ENCODE data around the gene ASAH2B. TPM values are rescaled to one million over a fixed set of nuclear protein-coding genes. Genes with fewer than 3 reads are reported as not detected.

Gene ASAH2B
- total and polyA plus RNA-seq, 8 donors = 1.4 to 3.9 (median 2.2) TPM

- no peak for FAIRE-seq
- Histone ChIP-seq H3K36me3 (no peaks in the 10 kb centered on the region), H3K9me3 (no peaks in the 10 kb centered on the region), H3K4me3 (no peak overlapping the region), H3K27me3 (no peaks in the 10 kb centered on the region), H3K4me1 (peaks cover 0 to 4% (median 0%) of the 10 kb centered on the region in 3 donors), H3K27ac (no peak overlapping the region)
- 4 to 8% methylated on average over 1 of the region's 1 CpG for WGBS, 2 donors
- ATAC-seq = peak; percentile 91 to 100 (median 99)
- intact Hi-C loops (cut with DNase I) = no loop called here
- peak in 1 of 6 donors; percentile 12 for DNase-seq
- TF ChIP-seq CTCF (IDR thresholded peaks at IDR 0.05) = peak; percentile 10 to 52 (median 51)
These were observed 49.5 kb downstream of the ASAH2B start for GRCh38 chr10:50788951-50789945.

GRCh38 chr10:50794490-50794889 is 54.8 kb downstream of the ASAH2B start:
- intact Hi-C loops (cut with DNase I) = no loop called here
- DNase-seq = peak in 2 of 6 donors; percentile 41 to 44
- FAIRE-seq = no peak

GRCh38 chr10:50796693-50797092 is 57.0 kb downstream of the ASAH2B start:
- H3K4me1 ChIP-seq = no peaks in the 10 kb centered on the region
- no peaks in the 10 kb centered on the region for H3K9me3 ChIP-seq
- no peak for DNase-seq
- peak overlapping the region in 1 of 4 donors; percentile 1 for H3K27ac ChIP-seq
- intact Hi-C loops (cut with DNase I) = no loop called here
- 40 to 47% methylated on average over 1 of the region's 1 CpG for whole genome bisulfite sequencing, 2 donors
- peak in 2 of 4 donors; percentile 3 to 56 for ATAC-seq
- H3K36me3 ChIP-seq = no peaks in the 10 kb centered on the region
- no peak for TF ChIP-seq CTCF (IDR thresholded peaks at IDR 0.05)
- no peak overlapping the region for H3K4me3 ChIP-seq
- FAIRE-seq = no peak
- H3K27me3 ChIP-seq = no peaks in the 10 kb centered on the region

More at GRCh38 chr10:50794490-50794889, 54.8 kb downstream of the ASAH2B start:
- ATAC-seq = peak; percentile 61 to 95 (median 88)
- H3K4me1 ChIP-seq = peaks cover 0 to under 1% (median 0%) of the 10 kb centered on the region in 3 donors
- TF ChIP-seq CTCF (IDR thresholded peaks at IDR 0.05) = no peak
- H3K27ac ChIP-seq = no peak overlapping the region
- no peaks in the 10 kb centered on the region for H3K36me3 ChIP-seq
- H3K9me3 ChIP-seq = no peaks in the 10 kb centered on the region
- H3K27me3 ChIP-seq = no peaks in the 10 kb centered on the region
- no peak overlapping the region for H3K4me3 ChIP-seq

GRCh38 chr10:50798297-50798696 is 58.6 kb downstream of the ASAH2B start:
- Histone ChIP-seq H3K36me3 (no peaks in the 10 kb centered on the region), H3K9me3 (no peaks in the 10 kb centered on the region), H3K27ac (no peak overlapping the region), H3K4me3 (no peak overlapping the region), H3K27me3 (no peaks in the 10 kb centered on the region), H3K4me1 (no peaks in the 10 kb centered on the region)
- intact Hi-C loops (cut with DNase I) = no loop called here
- no peak for ATAC-seq
- TF ChIP-seq CTCF (IDR thresholded peaks at IDR 0.05) = no peak
- no peak for FAIRE-seq
- WGBS, 2 donors = 91 to 97% methylated on average over 3 of the region's 3 CpGs
- DNase-seq = no peak

- no peak for ATAC-seq
- no peak for TF ChIP-seq CTCF (IDR thresholded peaks at IDR 0.05)
- no peak for DNase-seq
- no peak for FAIRE-seq
- intact Hi-C loops (cut with DNase I) = no loop called here
- Histone ChIP-seq H3K9me3 (no peaks in the 10 kb centered on the region), H3K27me3 (no peaks in the 10 kb centered on the region), H3K4me1 (no peaks in the 10 kb centered on the region), H3K27ac (no peak overlapping the region), H3K4me3 (no peak overlapping the region), H3K36me3 (no peaks in the 10 kb centered on the region)
- 94 to 96% methylated on average over 1 of the region's 1 CpG for WGBS, 2 donors
These were observed 59.9 kb downstream of the ASAH2B start for GRCh38 chr10:50799595-50799994.
